Astrocyte of the spinal cord (primary cell): Measurements from ENCODE around the gene KCTD14.

ENCODE experiments used
- DNase-seq: peaks from one replicate; pipeline ENCODE4 v3.0.0; 2011; ENCODE audit warnings: low read depth, low spot score
- H3K4me3 ChIP-seq: 2 replicates; pipeline ENCODE4 v1.5.1; 2011; ENCODE audit warnings: low read depth, mild to moderate bottlenecking, low read length, moderate library complexity
- CTCF ChIP-seq: IDR thresholded peaks from 2 replicates; pipeline ENCODE4 v1.5.1; 2012; ENCODE audit warnings: low read depth, mild to moderate bottlenecking, low read length, inconsistent platforms
- in situ Hi-C: cut with HindIII; loops from 2 replicates; pipeline ENCODE4 v1.10.0; 2017; ENCODE audit warnings: low sequenced_read_pairs

Gene KCTD14

GRCh38 chr11:78040691-78041379, 17.8 kb upstream of the KCTD14 start:
- DNase-seq, result no peak
- no peak overlapping the region for H3K4me3 ChIP-seq
- in situ Hi-C loops, result no loop called here
- TF ChIP-seq CTCF, result no peak

- DNase-seq, result peak; percentile 80
- in situ Hi-C loops, result no loop called here
- no peak for TF ChIP-seq CTCF
- H3K4me3 ChIP-seq, result peak overlapping the region; percentile 10
Measured at GRCh38 chr11:78039919-78040671, 17.0 kb upstream of the KCTD14 start.

GRCh38 chr11:78039391-78039918, 16.4 kb upstream of the KCTD14 start:
- in situ Hi-C loops, result no loop called here
- no peak for TF ChIP-seq CTCF
- no peak overlapping the region for H3K4me3 ChIP-seq
- no peak for DNase-seq

GRCh38 chr11:78038697-78039313, 15.7 kb upstream of the KCTD14 start:
- no peak for DNase-seq
- no peak overlapping the region for H3K4me3 ChIP-seq
- in situ Hi-C loops, result no loop called here
- TF ChIP-seq CTCF, result no peak

- in situ Hi-C loops, result no loop called here
- no peak overlapping the region for H3K4me3 ChIP-seq
- no peak for TF ChIP-seq CTCF
- no peak for DNase-seq
Measured at GRCh38 chr11:78037825-78038620, 14.9 kb upstream of the KCTD14 start.

- no peak for DNase-seq
- in situ Hi-C loops, result no loop called here
- H3K4me3 ChIP-seq, result no peak overlapping the region
- no peak for TF ChIP-seq CTCF
Measured at GRCh38 chr11:78037056-78037455, 14.0 kb upstream of the KCTD14 start.
